Gastrocnemius medialis (tissue), 4 donors: ENCODE results near the gene KCNH2.

Experiments
- POLR2A ChIP-seq, 2 donors: fragments of 450-650 bp; IDR thresholded peaks; one replicate each; pipeline ENCODE4 v1.6.1; 2017; ENCODE audit warnings: antibody characterized with exemption in 2 of 2, mild to moderate bottlenecking in 2 of 2, moderate library complexity in 2 of 2
- TF ChIP-seq, protein P1 (sequence below), 5 experiments: fragments of 450-650 bp in 3 of 5; fragments of 200-600 bp in 2 of 5; sonication (generic) in 2 of 5; IDR thresholded peaks in 4 of 5; conservative IDR thresholded peaks in 1 of 5; 1 replicate in 4 of 5; 2 replicates in 1 of 5; pipeline ENCODE4 v1.5.1; 2016 to 2019; ENCODE audit warnings: antibody characterized with exemption in 5 of 5, mild to moderate bottlenecking in 3 of 5, moderate library complexity in 3 of 5

DNA sequence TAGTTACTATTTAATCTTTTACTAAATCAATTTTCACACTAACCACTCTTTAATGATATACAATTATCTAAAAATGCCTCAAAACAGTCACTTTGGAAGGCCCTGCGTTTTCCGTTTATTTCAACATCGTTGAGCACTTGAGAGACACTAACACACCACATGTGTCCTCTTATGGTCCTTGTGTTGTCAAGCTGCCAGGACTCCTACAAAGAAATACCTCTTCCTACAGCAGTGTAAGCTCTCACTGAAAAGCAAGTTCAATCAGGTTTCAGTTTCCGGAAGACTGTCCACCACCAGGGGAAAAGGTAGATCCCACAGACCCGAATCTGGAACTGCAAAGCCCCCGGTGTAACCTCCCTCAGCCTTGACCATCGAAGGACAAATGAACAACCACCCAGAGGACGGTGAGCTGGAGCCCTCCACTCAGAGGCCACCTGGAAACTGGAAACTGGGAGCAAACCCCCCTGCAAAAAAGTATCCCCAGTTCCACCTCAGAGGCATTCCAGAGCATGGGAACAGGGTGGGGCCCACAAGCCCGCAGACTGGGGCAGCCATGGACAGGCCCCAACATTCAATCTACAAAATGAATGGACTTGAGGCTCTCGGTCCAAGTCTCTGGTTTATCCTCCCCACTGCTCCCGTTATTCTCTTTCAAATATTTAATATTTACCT is 37.6 kb downstream of the KCNH2 start:
- TF ChIP-seq, protein P1, sequence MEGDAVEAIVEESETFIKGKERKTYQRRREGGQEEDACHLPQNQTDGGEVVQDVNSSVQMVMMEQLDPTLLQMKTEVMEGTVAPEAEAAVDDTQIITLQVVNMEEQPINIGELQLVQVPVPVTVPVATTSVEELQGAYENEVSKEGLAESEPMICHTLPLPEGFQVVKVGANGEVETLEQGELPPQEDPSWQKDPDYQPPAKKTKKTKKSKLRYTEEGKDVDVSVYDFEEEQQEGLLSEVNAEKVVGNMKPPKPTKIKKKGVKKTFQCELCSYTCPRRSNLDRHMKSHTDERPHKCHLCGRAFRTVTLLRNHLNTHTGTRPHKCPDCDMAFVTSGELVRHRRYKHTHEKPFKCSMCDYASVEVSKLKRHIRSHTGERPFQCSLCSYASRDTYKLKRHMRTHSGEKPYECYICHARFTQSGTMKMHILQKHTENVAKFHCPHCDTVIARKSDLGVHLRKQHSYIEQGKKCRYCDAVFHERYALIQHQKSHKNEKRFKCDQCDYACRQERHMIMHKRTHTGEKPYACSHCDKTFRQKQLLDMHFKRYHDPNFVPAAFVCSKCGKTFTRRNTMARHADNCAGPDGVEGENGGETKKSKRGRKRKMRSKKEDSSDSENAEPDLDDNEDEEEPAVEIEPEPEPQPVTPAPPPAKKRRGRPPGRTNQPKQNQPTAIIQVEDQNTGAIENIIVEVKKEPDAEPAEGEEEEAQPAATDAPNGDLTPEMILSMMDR (IDR thresholded peaks at IDR 0.05 in 4 of 5, conservative IDR thresholded peaks at IDR 0.05 in 1 of 5): no peak
- no peak for TF ChIP-seq POLR2A (IDR thresholded peaks at IDR 0.05)
